ENCODE results near the gene EEF1AKMT2.

DNA sequence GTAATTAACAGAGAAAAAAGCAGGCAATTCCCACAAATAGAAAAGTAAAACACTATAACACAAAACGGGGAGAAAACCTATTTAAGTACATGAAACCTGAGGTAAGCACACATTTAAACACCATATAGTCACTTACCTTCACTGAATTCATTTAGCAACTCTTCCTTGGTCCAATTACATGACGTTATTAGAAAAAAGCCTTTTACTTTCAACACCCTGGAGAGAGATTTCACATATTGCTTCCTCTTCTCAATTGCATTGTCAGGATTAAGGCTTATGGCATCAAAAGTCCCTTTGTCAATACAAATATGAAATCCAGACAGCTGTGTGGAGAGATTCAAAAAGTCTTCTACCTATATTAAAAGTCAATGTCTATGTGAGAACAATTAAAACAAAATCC, 26.4 kb downstream of the EEF1AKMT2 start:
- TF ChIP-seq CTCF (IDR thresholded peaks at IDR 0.05): no peak
- no peak for TF ChIP-seq POLR2A (IDR thresholded peaks at IDR 0.05)

All from right lobe of liver (tissue), 4 donors.